Measurements from ENCODE around the gene CDCA5. TPM values are rescaled to one million over a fixed set of nuclear protein-coding genes. Genes with fewer than 3 reads are reported as not detected.

The CDCA5 gene
- total and polyA plus RNA-seq, 12 donors = 0.35 to 10.0 (median 1.4) TPM

- 89 to 96% (median 93%) methylated on average over 6 of the region's 6 CpGs for WGBS, 4 donors
- Histone ChIP-seq H3K36me3 (replicated peaks in 1 of 2) (peaks cover 0 to 8% of the 10 kb centered on the region in 2 donors), H3K4me3 (no peak overlapping the region), H3K4me1 (replicated peaks in 1 of 2) (peaks cover 0 to 31% of the 10 kb centered on the region in 2 donors), H3K27me3 (no peaks in the 10 kb centered on the region), H3K27ac (no peak overlapping the region), H3K9me3 (replicated peaks in 1 of 3) (no peaks in the 10 kb centered on the region)
- intact Hi-C loops (cut with DNase I) = no loop called here
- no peak for DNase-seq
- TF ChIP-seq CTCF (IDR thresholded peaks at IDR 0.05) = no peak
- TF ChIP-seq POLR2A (IDR thresholded peaks at IDR 0.05) = no peak
Observed at GRCh38 chr11:65042891-65043290, 40.9 kb downstream of the CDCA5 start.

- peaks cover 0 to 17% of the 10 kb centered on the region in 2 donors for H3K36me3 ChIP-seq (replicated peaks in 1 of 2)
- DNase-seq = peak; percentile 84 to 92 (median 88)
- peak in 1 of 2 donors; percentile 69 for TF ChIP-seq POLR2A (IDR thresholded peaks at IDR 0.05)
- TF ChIP-seq CTCF (IDR thresholded peaks at IDR 0.05) = no peak
- no peaks in the 10 kb centered on the region for H3K9me3 ChIP-seq (replicated peaks in 1 of 3)
- intact Hi-C loops (cut with DNase I) = no loop called here
- peak within 1 kb of the TSS; percentile 74 to 99 (median 82) for H3K4me3 ChIP-seq
- peak within 1 kb of the TSS; percentile 78 to 95 (median 90) for H3K27ac ChIP-seq
- H3K27me3 ChIP-seq = no peaks in the 10 kb centered on the region
- peaks cover 0 to 31% of the 10 kb centered on the region in 2 donors for H3K4me1 ChIP-seq (replicated peaks in 1 of 2)
- 0 to 1% (median 0%) methylated on average over 10 to 91 of the region's 91 CpGs for WGBS, 4 donors
Observed at GRCh38 chr11:65040847-65041622, 42.8 kb downstream of the CDCA5 start, which contains the start of gene SAC3D1. Gene SAC3D1, plus strand, starts transcription at chr11:65041210. Its CDS starts 83 bp downstream, at chr11:65041293.

- TF ChIP-seq CTCF (IDR thresholded peaks at IDR 0.05) (no peak), POLR2A (IDR thresholded peaks at IDR 0.05) (no peak)
- WGBS, 4 donors = 9 to 15% (median 12%) methylated on average over 7 of the region's 7 CpGs
- peaks cover 0 to 22% of the 10 kb centered on the region in 2 donors for H3K36me3 ChIP-seq (replicated peaks in 1 of 2)
Observed at GRCh38 chr11:65040520-65040846, 43.4 kb downstream of the CDCA5 start.

GRCh38 chr11:65036931-65037330 is 46.9 kb downstream of the CDCA5 start:
- 50 to 58% (median 54%) methylated on average over 6 of the region's 6 CpGs for WGBS, 4 donors

More at GRCh38 chr11:65040520-65040846, 43.4 kb downstream of the CDCA5 start:
- Histone ChIP-seq H3K4me3 (peak overlapping the region; percentile 74 to 99 (median 82)), H3K4me1 (replicated peaks in 1 of 2) (peaks cover 0 to 31% of the 10 kb centered on the region in 2 donors), H3K27me3 (no peaks in the 10 kb centered on the region), H3K9me3 (replicated peaks in 1 of 3) (no peaks in the 10 kb centered on the region), H3K27ac (peak overlapping the region; percentile 78 to 95 (median 90))
- intact Hi-C loops (cut with DNase I) = no loop called here
- no peak for DNase-seq

More at GRCh38 chr11:65036931-65037330, 46.9 kb downstream of the CDCA5 start:
- Histone ChIP-seq H3K4me3 (no peak overlapping the region), H3K9me3 (replicated peaks in 1 of 3) (no peaks in the 10 kb centered on the region), H3K4me1 (replicated peaks in 1 of 2) (peaks cover 0 to 10% of the 10 kb centered on the region in 2 donors), H3K27ac (peak overlapping the region in 1 of 5 donors; percentile 26), H3K36me3 (replicated peaks in 1 of 2) (peaks cover 0 to 57% of the 10 kb centered on the region in 2 donors), H3K27me3 (no peaks in the 10 kb centered on the region)
- intact Hi-C loops (cut with DNase I) = no loop called here
- TF ChIP-seq POLR2A (IDR thresholded peaks at IDR 0.05) (no peak), CTCF (IDR thresholded peaks at IDR 0.05) (no peak)
- DNase-seq = peak; percentile 90 to 92 (median 91)
